Pons (tissue), 1 donor: Measurements from ENCODE around the gene MCC.
A peak's percentile ranks its signal among the peaks of the same experiment; 100 is the strongest.

Source experiments
- DNase-seq: peaks from one replicate; pipeline ENCODE4 v3.0.0-alpha.2; 2016; ENCODE audit warnings: low spot score

MCC gene

GRCh38 chr5:113319256-113320053, 168.8 kb downstream of the MCC start:
- no peak for DNase-seq

DNA sequence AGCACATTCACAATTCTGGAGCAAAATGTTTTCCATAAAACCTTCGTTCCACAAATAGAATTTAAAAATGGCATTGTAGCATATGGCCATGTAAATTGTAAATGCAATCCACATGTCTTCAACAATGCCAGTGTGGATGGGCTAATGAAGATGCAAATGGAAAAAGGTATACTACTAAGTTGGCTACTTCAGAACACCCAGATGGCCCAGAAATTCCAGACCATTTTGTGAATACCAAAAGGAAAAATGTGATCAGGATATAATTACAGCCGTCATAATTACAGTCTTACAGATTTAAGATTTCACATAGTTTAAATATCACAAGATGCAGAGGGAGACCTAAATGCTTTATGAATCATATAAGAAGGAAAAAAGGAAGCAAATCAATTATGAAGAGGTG, 170.6 kb downstream of the MCC start:
- no peak for DNase-seq

DNA sequence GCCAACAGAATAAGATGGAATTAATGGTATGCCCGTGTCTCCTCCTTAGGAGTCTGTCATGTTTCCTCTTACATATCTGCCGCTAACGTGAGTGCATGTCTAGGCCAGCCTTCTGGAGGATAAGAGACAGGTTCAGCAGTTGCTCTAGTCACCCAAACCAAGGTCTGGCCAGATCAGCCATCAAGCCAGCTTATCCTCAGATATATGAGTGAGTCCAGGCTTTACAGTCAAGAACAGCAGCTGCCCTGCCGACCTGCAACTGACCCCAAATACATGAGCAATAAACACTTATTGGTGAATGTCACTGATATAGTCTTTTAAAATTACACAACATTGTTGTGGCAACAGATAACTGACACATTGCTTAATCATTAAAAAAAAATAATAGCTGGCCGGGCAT, 177.0 kb downstream of the MCC start:
- no peak for DNase-seq

DNA sequence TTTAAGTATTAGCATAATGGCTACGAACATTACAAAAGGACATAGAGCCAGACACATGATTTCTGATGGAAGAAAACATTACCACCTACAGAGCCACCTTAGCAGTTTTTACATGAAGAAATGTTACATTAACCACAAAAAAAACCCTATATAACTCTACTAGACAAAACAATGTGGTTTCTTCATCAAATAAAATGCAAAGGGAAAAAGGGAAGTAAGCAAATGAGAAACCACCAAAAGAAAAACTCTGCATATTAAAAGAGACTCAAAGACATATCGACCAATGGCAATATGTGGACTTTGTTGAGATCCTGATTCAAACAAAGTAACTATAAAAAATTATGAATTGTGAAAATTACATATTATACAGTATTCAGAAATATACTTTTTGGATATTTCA, 186.1 kb downstream of the MCC start:
- no peak for DNase-seq

DNA sequence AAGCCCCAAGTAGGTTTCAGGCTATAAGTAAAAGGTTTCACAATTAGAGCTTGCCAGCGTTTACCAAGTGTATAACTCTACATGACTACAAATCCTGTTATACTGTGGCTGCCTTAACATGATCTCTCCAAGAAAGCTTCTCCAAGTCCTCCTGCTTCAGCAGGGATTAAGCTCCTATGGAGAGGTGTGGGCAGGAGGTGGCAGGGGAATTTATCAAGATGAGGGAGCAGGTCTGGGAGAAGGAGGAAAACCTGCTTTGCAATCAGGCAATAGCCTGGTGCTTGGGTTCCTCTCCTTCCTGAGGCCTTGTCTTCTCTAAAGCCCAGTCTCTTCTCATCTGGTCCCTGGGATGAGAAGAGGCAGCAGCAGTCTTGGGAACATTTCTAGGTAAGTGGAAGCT, 188.7 kb downstream of the MCC start:
- DNase-seq = no peak

- no peak for DNase-seq
These were observed 191.6 kb downstream of the MCC start for GRCh38 chr5:113296676-113297075.

- no peak for DNase-seq
These were observed 193.1 kb downstream of the MCC start for GRCh38 chr5:113295111-113295539.

DNA sequence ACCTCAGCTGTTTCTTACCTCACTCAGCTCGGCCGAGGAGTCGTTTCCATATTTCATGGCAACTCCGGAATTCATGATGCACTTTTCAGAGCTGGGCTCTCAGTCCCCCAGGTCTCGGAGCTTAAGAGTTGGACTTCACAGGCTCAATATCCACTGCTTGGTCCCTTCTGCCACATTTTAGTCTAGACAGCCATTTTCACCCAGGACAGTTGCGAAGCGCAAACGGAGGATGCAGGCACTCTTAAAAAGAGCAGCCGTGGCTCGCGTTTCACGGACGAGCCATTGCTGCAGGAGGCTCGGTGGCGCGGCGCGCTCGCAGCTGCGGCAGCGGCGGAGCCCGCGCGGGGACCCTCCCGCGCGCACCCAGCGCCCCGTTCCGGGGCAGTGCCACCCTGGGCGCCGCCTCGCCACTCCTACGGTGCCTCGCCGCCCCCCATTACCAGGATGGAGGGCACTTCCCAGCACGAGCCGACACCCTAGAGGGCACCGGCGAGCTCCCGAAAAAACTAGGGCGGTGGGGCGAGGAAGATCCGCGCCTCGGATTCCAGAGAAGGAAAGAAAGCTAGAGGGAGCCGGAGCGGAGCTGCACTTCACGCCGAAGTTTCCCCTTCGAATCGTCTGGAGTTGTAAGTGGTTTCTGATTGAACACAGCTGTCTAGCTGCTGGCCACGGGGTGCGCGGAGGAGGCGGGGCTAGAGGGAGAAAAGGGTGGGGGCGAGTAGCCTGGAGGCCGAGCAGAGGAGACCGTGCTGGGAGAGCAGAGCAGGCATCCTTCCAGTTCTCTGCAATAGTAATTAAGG, 193.7 kb downstream of the MCC start:
- DNase-seq = peak; percentile 82

DNA sequence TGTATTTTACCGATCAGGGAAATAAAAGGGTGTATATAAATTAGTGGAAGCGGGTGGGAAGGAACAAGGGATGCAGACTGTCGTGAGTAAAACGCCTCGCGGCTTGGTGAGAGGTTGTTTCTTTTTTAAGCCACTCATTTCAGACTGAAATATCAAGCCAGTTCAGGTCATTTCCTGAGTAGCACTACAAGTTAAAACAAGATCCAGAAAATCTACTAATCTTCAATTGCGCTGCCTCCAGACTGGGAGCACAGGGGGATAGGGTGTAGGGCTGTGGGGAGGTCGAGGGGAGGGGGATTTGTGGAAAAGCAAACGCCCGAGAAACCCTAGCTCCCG, 194.3 kb downstream of the MCC start:
- no peak for DNase-seq

DNA sequence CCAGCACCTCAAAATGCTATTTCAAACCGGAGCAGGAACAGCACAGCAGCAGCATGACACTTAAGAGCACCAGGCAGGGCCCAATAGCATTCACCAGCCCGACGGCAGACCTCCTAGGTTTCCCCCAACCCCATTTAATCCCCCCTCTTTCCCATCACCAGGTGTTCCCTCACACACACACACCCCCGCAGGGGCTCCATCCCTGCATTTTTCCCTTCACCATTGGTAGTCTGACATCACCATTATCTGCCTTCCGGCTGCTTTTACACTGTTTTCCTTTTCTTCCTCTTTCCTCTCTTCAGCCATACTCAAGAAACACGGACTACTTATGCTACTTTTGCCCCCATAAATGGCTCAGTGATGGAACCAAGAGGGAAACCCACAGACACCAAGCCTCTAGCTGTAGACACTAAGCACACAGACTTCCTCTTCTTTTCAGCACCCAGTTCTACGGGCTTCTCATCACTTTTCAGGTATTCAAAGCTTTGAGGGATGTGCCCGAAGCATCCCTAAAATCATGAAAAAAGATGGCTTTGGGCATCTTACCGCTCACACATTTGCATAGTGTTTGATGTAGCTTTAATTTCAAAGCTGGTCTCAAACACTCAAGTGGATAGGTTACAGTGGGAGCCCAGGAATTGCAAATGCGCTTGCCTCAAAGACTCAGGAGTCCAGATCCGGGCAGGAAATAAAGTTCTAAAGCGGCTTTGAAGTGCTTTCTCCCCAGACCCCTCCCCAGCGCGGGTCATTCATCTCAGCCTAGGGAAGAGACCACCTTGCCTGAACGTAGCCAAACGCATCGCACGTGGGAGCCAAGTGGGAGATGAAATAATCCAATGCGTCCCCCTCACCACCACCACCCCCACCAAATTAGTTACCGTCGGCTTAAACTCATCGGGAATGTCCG, 194.9 kb downstream of the MCC start:
- DNase-seq = no peak

DNA sequence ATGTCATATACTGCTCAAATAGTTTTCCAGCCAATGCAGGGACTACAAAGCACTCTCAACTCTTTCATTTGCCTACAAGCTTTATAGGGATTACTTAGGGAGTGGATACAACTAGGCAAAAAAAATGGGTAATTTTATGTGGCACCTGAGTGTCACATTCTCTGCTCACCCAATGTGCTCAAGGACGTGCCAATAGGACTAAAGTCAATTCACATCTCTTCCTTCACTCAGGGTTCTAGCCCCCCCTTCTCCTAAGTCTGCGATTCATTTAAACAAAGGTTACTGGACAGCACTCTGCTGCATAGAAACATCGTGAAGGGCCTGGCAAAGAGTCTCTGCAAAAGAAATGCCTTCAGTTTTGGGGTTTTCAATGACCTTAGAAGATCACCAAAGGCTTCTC, 195.8 kb downstream of the MCC start:
- no peak for DNase-seq

DNA sequence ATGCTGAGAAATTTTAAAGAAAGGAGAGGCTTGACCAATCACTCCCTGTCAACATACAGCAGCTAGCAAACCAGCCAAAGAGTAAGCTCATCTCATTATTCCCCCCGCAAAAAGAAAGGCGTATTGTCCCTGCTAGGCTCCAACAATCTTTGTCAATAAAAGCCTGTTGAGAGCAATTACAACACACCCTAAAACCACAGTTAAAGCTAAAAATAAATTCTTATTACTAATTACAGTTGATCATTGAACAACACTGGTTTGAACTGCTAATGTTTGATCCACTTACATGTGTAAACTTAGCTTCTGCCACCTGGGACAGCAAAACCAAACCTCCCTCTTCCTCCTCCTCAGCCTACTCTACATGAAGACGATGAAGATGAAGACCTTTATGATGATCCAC, 204.7 kb downstream of the MCC start:
- DNase-seq = peak; percentile 86

GRCh38 chr5:113282472-113282871, 205.8 kb downstream of the MCC start:
- no peak for DNase-seq

DNA sequence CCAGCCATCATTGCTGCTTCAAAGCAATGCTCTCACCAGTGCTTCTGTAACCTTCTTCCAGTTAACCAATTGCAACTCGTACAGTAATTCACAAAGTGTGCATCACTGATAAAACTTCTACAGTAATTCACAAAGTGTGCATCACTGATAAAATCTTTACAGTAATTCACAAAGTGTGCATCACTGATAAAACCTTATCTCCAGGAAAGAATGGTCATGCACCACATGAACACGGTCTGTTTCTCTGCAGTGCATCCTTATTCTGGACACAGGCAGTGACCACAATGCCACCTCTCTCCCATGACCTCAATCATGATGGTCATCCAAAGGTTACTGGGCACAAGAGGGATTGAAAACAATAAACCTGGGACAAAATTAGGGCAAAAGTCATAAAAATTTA, 207.1 kb downstream of the MCC start:
- DNase-seq = no peak

DNA sequence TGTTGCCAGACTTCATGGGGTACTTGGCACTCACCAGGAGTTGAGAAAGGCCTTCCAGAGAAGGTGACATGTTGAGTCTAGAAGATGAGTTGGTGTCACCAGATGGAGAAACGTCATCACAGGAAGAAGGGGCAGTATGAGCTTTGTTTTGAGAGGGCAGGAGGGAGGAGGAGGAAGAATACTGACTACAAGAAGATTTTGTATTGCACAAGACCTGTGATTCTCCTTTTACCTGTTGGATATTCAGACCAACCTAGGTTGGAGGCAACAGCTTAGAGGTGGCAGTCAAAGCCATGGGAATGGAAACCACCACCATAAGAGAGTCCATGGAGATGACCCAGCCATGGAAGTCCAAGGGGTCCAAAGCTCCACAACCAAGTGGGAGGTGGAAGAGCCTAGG, 207.7 kb downstream of the MCC start:
- no peak for DNase-seq

GRCh38 chr5:113278976-113279375, 209.3 kb downstream of the MCC start:
- no peak for DNase-seq

DNA sequence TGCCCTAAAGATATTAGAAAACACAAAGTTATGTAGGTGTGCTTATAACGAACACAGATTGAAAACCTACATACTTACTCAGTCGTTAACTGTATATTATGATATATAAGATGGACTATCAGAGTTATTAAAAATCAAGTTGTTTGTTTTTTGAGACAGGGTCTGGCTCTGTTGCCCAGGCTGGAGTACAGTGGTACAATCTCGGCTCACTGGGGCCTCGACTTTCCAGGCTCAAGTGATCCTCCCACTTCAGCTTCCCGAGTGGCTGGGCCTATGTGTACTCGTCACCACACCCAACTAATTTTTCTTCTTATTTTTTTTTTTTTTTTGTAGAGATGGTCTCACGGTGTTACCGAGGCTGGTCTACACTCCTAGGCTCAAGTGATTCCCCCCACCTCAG, 211.8 kb downstream of the MCC start:
- DNase-seq = no peak

DNA sequence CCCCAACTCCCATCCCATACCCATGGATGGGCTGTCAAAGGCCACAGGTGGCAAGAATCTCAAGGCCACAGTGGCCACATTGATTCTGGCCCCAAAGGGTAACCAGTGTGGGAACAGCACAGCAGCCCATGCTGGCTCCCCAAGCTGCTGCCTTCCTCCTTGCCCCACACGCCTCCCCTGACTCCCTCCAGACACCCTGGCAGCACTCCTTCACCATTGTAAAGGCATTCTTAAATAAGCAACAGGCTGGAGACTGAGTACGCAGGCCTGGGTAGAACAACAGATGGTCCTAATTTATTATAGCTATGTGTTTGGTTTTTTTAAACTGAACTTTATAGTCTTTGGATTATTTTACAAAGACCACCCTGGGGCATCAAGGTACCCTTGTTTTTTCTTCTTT, 212.3 kb downstream of the MCC start:
- DNase-seq = no peak

- DNase-seq = peak; percentile 48
These were observed 213.3 kb downstream of the MCC start for GRCh38 chr5:113274836-113275414.

DNA sequence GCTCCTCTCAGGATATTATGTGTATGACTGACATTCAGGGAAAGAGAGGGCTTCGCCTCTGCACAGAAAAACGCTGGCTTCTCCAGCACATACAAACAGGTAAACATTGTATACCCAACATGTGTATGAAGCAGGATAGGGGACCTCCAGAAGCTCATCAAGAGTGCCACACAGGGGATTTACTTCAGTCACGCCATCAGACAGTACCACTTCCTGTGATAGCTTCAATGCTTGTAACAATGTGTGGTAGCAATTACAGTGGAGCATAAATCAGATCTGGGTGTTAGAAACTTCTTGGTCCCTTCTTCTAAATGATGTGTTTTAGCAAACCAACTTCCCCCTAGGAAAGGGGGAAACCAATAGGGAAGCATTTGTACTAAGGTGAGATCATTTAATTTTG, 214.3 kb downstream of the MCC start:
- no peak for DNase-seq

DNA sequence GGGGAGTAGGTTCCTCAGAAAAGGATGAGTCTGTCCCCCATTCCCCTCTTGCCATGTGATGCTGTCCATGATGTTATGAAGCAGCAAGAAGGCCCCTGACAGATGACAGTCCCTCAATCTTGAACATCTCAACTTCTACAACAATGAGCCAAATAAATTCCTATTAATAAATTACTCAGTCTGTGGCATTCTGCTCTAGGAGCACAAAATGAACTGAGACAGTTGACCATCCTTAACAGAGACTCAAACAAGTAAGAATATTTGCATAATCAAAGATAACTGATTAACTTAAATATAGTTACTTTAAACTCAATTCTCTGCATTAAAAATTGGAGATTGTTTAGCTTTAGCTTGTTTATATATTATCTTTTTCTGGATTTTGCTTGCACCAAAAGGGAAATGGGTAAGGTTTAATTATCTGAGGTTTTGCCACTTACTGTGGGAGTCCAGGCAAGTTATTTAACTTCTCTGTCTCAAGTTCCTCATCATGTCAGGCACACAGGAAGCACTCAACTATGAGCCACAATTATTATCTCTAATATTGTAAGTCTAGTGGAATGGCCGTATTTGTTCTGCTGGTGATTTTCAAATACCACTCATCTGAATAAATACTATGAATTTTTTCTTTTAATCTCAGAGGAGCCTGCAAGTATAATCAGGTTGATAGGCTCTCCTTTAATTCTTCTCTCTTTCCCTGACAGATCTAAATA, 216.4 kb downstream of the MCC start:
- no peak for DNase-seq

GRCh38 chr5:113271015-113271414, 217.2 kb downstream of the MCC start:
- no peak for DNase-seq
